Measurements from ENCODE around the gene DNAH11. TPM values are rescaled to one million over a fixed set of nuclear protein-coding genes. Genes with fewer than 3 reads are reported as not detected.
A peak's percentile ranks its signal among the peaks of the same experiment; 100 is the strongest.
"Not testable (repeated sequence)": the region's sequence is repeated elsewhere in the genome, so short reads cannot be mapped to it uniquely, and the experiment has no call there.

Gene DNAH11
- total and polyA plus RNA-seq, 4 experiments from 2014 or later = 0.06 TPM; not detected in 3

GRCh38 chr7:21869785-21870402 is 327.1 kb downstream of the DNAH11 start:
- no peak overlapping the region for H3K4me3 Mint-ChIP-seq
- H3K27me3 Mint-ChIP-seq = peaks cover 0 to 1% of the 10 kb centered on the region in 2 donors
- H3K9me3 ChIP-seq (ENCODE audit: control insufficient read depth in 1 of 2, low read length in 2 of 2) = no peaks in the 10 kb centered on the region
- CTCF ChIA-PET (ENCODE audit: partially characterized antibody) = interaction anchor here (0.9 kb wide), 1 partner anchor 74 kb away, joined by 5 read pairs; no protein-coding TSS in a partner anchor
- no peaks in the 10 kb centered on the region for H3K9me3 Mint-ChIP-seq
- no peak overlapping the region for H3K27ac ChIP-seq (ENCODE audit: low read depth, low read length)
- no peak overlapping the region for H3K27ac Mint-ChIP-seq
- H3K4me3 ChIP-seq (ENCODE audit: low read length in 2 of 2) = no peak overlapping the region
- H3K36me3 ChIP-seq (ENCODE audit: insufficient read depth, low read length) = no peaks in the 10 kb centered on the region
- H3K36me3 Mint-ChIP-seq = no peaks in the 10 kb centered on the region
- H3K4me1 Mint-ChIP-seq = no peaks in the 10 kb centered on the region
- no peak for DNase-seq
- no peaks in the 10 kb centered on the region for H3K4me1 ChIP-seq (ENCODE audit: insufficient read depth, low read length)
- POLR2A ChIA-PET (ENCODE audit: partially characterized antibody) = no interaction called here
- no peaks in the 10 kb centered on the region for H3K27me3 ChIP-seq (ENCODE audit: insufficient read depth, low read length)
- intact Hi-C loops (cut with micrococcal nuclease) = no loop called here

GRCh38 chr7:21883069-21883468 is 340.2 kb downstream of the DNAH11 start:
- no peaks in the 10 kb centered on the region for H3K4me1 ChIP-seq (ENCODE audit: insufficient read depth, low read length)
- H3K36me3 ChIP-seq (ENCODE audit: insufficient read depth, low read length) = no peaks in the 10 kb centered on the region
- H3K4me3 ChIP-seq (ENCODE audit: low read length in 2 of 2) = no peak overlapping the region
- ChIA-PET POLR2A (ENCODE audit: partially characterized antibody) (no interaction called here), CTCF (ENCODE audit: partially characterized antibody) (no interaction called here)
- no peak overlapping the region for H3K27ac ChIP-seq (ENCODE audit: low read depth, low read length)
- H3K9me3 ChIP-seq (ENCODE audit: control insufficient read depth in 1 of 2, low read length in 2 of 2) = no peaks in the 10 kb centered on the region
- Mint-ChIP-seq H3K36me3 (no peaks in the 10 kb centered on the region), H3K4me3 (no peak overlapping the region), H3K27ac (no peak overlapping the region), H3K9me3 (no peaks in the 10 kb centered on the region), H3K4me1 (no peaks in the 10 kb centered on the region), H3K27me3 (no peaks in the 10 kb centered on the region)
- intact Hi-C loops (cut with micrococcal nuclease) = no loop called here
- H3K27me3 ChIP-seq (ENCODE audit: insufficient read depth, low read length) = no peaks in the 10 kb centered on the region
- DNase-seq = no peak

- CTCF ChIA-PET (ENCODE audit: partially characterized antibody); H3K4me3 ChIP-seq (ENCODE audit: low read length in 2 of 2); POLR2A ChIA-PET (ENCODE audit: partially characterized antibody); H3K36me3 Mint-ChIP-seq; intact Hi-C loops (cut with micrococcal nuclease); H3K27me3 ChIP-seq (ENCODE audit: insufficient read depth, low read length); H3K4me3 Mint-ChIP-seq; H3K27ac Mint-ChIP-seq; H3K27me3 Mint-ChIP-seq; H3K9me3 ChIP-seq (ENCODE audit: control insufficient read depth in 1 of 2, low read length in 2 of 2); H3K9me3 Mint-ChIP-seq; DNase-seq; H3K4me1 Mint-ChIP-seq; H3K4me1 ChIP-seq (ENCODE audit: insufficient read depth, low read length); H3K36me3 ChIP-seq (ENCODE audit: insufficient read depth, low read length); H3K27ac ChIP-seq (ENCODE audit: low read depth, low read length): not testable (repeated sequence)
Observed at GRCh38 chr7:21883501-21883900, 340.7 kb downstream of the DNAH11 start.

- H3K27ac Mint-ChIP-seq = no peak overlapping the region
- H3K9me3 ChIP-seq (ENCODE audit: control insufficient read depth in 1 of 2, low read length in 2 of 2) = no peaks in the 10 kb centered on the region
- no peaks in the 10 kb centered on the region for H3K9me3 Mint-ChIP-seq
- ChIA-PET POLR2A (ENCODE audit: partially characterized antibody) (no interaction called here), CTCF (ENCODE audit: partially characterized antibody) (no interaction called here)
- no peaks in the 10 kb centered on the region for H3K36me3 Mint-ChIP-seq
- no peaks in the 10 kb centered on the region for H3K27me3 Mint-ChIP-seq
- no peak overlapping the region for H3K4me3 ChIP-seq (ENCODE audit: low read length in 2 of 2)
- intact Hi-C loops (cut with micrococcal nuclease) = no loop called here
- no peaks in the 10 kb centered on the region for H3K27me3 ChIP-seq (ENCODE audit: insufficient read depth, low read length)
- no peaks in the 10 kb centered on the region for H3K4me1 Mint-ChIP-seq
- no peak overlapping the region for H3K4me3 Mint-ChIP-seq
- H3K36me3 ChIP-seq (ENCODE audit: insufficient read depth, low read length) = no peaks in the 10 kb centered on the region
- no peaks in the 10 kb centered on the region for H3K4me1 ChIP-seq (ENCODE audit: insufficient read depth, low read length)
- H3K27ac ChIP-seq (ENCODE audit: low read depth, low read length) = no peak overlapping the region
- no peak for DNase-seq
Observed at GRCh38 chr7:21884496-21884895, 341.7 kb downstream of the DNAH11 start.

- Mint-ChIP-seq H3K9me3 (no peaks in the 10 kb centered on the region), H3K4me3 (no peak overlapping the region), H3K27me3 (no peaks in the 10 kb centered on the region), H3K4me1 (no peaks in the 10 kb centered on the region), H3K36me3 (no peaks in the 10 kb centered on the region), H3K27ac (no peak overlapping the region)
- H3K9me3 ChIP-seq (ENCODE audit: control insufficient read depth in 1 of 2, low read length in 2 of 2) = no peaks in the 10 kb centered on the region
- intact Hi-C loops (cut with micrococcal nuclease) = no loop called here
- ChIA-PET POLR2A (ENCODE audit: partially characterized antibody) (no interaction called here), CTCF (ENCODE audit: partially characterized antibody) (no interaction called here)
- no peaks in the 10 kb centered on the region for H3K4me1 ChIP-seq (ENCODE audit: insufficient read depth, low read length)
- no peaks in the 10 kb centered on the region for H3K27me3 ChIP-seq (ENCODE audit: insufficient read depth, low read length)
- H3K27ac ChIP-seq (ENCODE audit: low read depth, low read length) = no peak overlapping the region
- DNase-seq = no peak
- no peak overlapping the region for H3K4me3 ChIP-seq (ENCODE audit: low read length in 2 of 2)
- no peaks in the 10 kb centered on the region for H3K36me3 ChIP-seq (ENCODE audit: insufficient read depth, low read length)
Observed at GRCh38 chr7:21886396-21886795, 343.6 kb downstream of the DNAH11 start.

- ChIA-PET POLR2A (ENCODE audit: partially characterized antibody) (no interaction called here), CTCF (ENCODE audit: partially characterized antibody) (no interaction called here)
- Histone ChIP-seq H3K27ac (ENCODE audit: low read depth, low read length) (no peak overlapping the region), H3K36me3 (ENCODE audit: insufficient read depth, low read length) (no peaks in the 10 kb centered on the region), H3K4me3 (ENCODE audit: low read length in 2 of 2) (no peak overlapping the region), H3K4me1 (ENCODE audit: insufficient read depth, low read length) (no peaks in the 10 kb centered on the region), H3K27me3 (ENCODE audit: insufficient read depth, low read length) (no peaks in the 10 kb centered on the region), H3K9me3 (ENCODE audit: control insufficient read depth in 1 of 2, low read length in 2 of 2) (no peaks in the 10 kb centered on the region)
- Mint-ChIP-seq H3K27me3 (no peaks in the 10 kb centered on the region), H3K9me3 (no peaks in the 10 kb centered on the region), H3K4me1 (no peaks in the 10 kb centered on the region), H3K36me3 (no peaks in the 10 kb centered on the region), H3K4me3 (no peak overlapping the region), H3K27ac (no peak overlapping the region)
- no peak for DNase-seq
- intact Hi-C loops (cut with micrococcal nuclease) = no loop called here
Observed at GRCh38 chr7:21887353-21887752, 344.5 kb downstream of the DNAH11 start.

- Histone ChIP-seq H3K9me3 (ENCODE audit: control insufficient read depth in 1 of 2, low read length in 2 of 2) (no peaks in the 10 kb centered on the region), H3K27ac (ENCODE audit: low read depth, low read length) (no peak overlapping the region), H3K4me3 (ENCODE audit: low read length in 2 of 2) (no peak overlapping the region), H3K4me1 (ENCODE audit: insufficient read depth, low read length) (no peaks in the 10 kb centered on the region), H3K27me3 (ENCODE audit: insufficient read depth, low read length) (no peaks in the 10 kb centered on the region), H3K36me3 (ENCODE audit: insufficient read depth, low read length) (no peaks in the 10 kb centered on the region)
- no peaks in the 10 kb centered on the region for H3K27me3 Mint-ChIP-seq
- POLR2A ChIA-PET (ENCODE audit: partially characterized antibody) = no interaction called here
- no peak overlapping the region for H3K27ac Mint-ChIP-seq
- no peaks in the 10 kb centered on the region for H3K36me3 Mint-ChIP-seq
- CTCF ChIA-PET (ENCODE audit: partially characterized antibody) = no interaction called here
- DNase-seq = no peak
- intact Hi-C loops (cut with micrococcal nuclease) = no loop called here
- H3K9me3 Mint-ChIP-seq = no peaks in the 10 kb centered on the region
- H3K4me1 Mint-ChIP-seq = no peaks in the 10 kb centered on the region
- no peak overlapping the region for H3K4me3 Mint-ChIP-seq
Observed at GRCh38 chr7:21887779-21888178, 344.9 kb downstream of the DNAH11 start.

GRCh38 chr7:21891291-21891690 is 348.5 kb downstream of the DNAH11 start:
- Mint-ChIP-seq H3K4me3 (no peak overlapping the region), H3K27ac (peak overlapping the region in 1 of 7 donors; percentile 5), H3K4me1 (no peaks in the 10 kb centered on the region), H3K9me3 (no peaks in the 10 kb centered on the region), H3K27me3 (no peaks in the 10 kb centered on the region), H3K36me3 (no peaks in the 10 kb centered on the region)
- intact Hi-C loops (cut with micrococcal nuclease) = no loop called here
- ChIA-PET POLR2A (ENCODE audit: partially characterized antibody) (no interaction called here), CTCF (ENCODE audit: partially characterized antibody) (no interaction called here)
- Histone ChIP-seq H3K27ac (ENCODE audit: low read depth, low read length) (no peak overlapping the region), H3K4me1 (ENCODE audit: insufficient read depth, low read length) (no peaks in the 10 kb centered on the region), H3K36me3 (ENCODE audit: insufficient read depth, low read length) (no peaks in the 10 kb centered on the region), H3K4me3 (ENCODE audit: low read length in 2 of 2) (no peak overlapping the region), H3K9me3 (ENCODE audit: control insufficient read depth in 1 of 2, low read length in 2 of 2) (no peaks in the 10 kb centered on the region), H3K27me3 (ENCODE audit: insufficient read depth, low read length) (no peaks in the 10 kb centered on the region)
- DNase-seq = no peak
